Measurements from ENCODE around the gene ACOT7. TPM values are rescaled to one million over a fixed set of nuclear protein-coding genes. Genes with fewer than 3 reads are reported as not detected.
"Not testable (repeated sequence)": the region's sequence is repeated elsewhere in the genome, so short reads cannot be mapped to it uniquely, and the experiment has no call there.

Gene ACOT7
- total and polyA plus RNA-seq, 5 experiments from 2014 or later: 4.3 to 9.4 (median 5.6) TPM

GRCh38 chr1:6409733-6410132, 16.2 kb upstream of the ACOT7 start:
- Mint-ChIP-seq H3K27ac (no peak overlapping the region), H3K4me3 (no peak overlapping the region), H3K9me3 (no peaks in the 10 kb centered on the region), H3K36me3 (no peaks in the 10 kb centered on the region), H3K27me3 (peaks cover 4 to 36% (median 24%) of the 10 kb centered on the region in 5 donors), H3K4me1 (peaks cover 6 to 10% (median 6%) of the 10 kb centered on the region in 4 donors)
- ATAC-seq (no peak), DNase-seq (no peak)
- POLR2A ChIA-PET: interaction anchor here (0.6 kb wide), 1 partner anchor 13 kb away, joined by 3 read pairs; no protein-coding TSS in a partner anchor

GRCh38 chr1:6409053-6409452, 15.5 kb upstream of the ACOT7 start:
- H3K27me3 Mint-ChIP-seq: peaks cover 4 to 29% (median 17%) of the 10 kb centered on the region in 5 donors
- DNase-seq (no peak), ATAC-seq (no peak)
- peak overlapping the region in 1 of 10 donors; percentile 41 for H3K27ac Mint-ChIP-seq
- H3K4me3 Mint-ChIP-seq: no peak overlapping the region
- no peaks in the 10 kb centered on the region for H3K36me3 Mint-ChIP-seq
- peaks cover 0 to 10% (median under 1%) of the 10 kb centered on the region in 4 donors for H3K4me1 Mint-ChIP-seq
- no peaks in the 10 kb centered on the region for H3K9me3 Mint-ChIP-seq
- POLR2A ChIA-PET: no interaction called here

GRCh38 chr1:6408023-6408422, 14.5 kb upstream of the ACOT7 start:
- Mint-ChIP-seq H3K36me3 (no peaks in the 10 kb centered on the region), H3K4me1 (peaks cover 0 to 13% (median 1%) of the 10 kb centered on the region in 4 donors), H3K4me3 (no peak overlapping the region), H3K27me3 (peaks cover 4 to 21% (median 7%) of the 10 kb centered on the region in 5 donors), H3K9me3 (no peaks in the 10 kb centered on the region), H3K27ac (no peak overlapping the region)
- ATAC-seq: no peak
- DNase-seq: no peak
- POLR2A ChIA-PET: no interaction called here

- H3K4me1 Mint-ChIP-seq: peaks cover 4 to 18% (median 5%) of the 10 kb centered on the region in 4 donors
- no peak for ATAC-seq
- no peak overlapping the region for H3K4me3 Mint-ChIP-seq
- peaks cover 0 to 1% (median 0%) of the 10 kb centered on the region in 3 donors for H3K36me3 Mint-ChIP-seq
- POLR2A ChIA-PET: no interaction called here
- H3K27ac Mint-ChIP-seq: no peak overlapping the region
- peaks cover 0 to 4% (median 0%) of the 10 kb centered on the region in 5 donors for H3K27me3 Mint-ChIP-seq
- DNase-seq: peak in 1 of 10 donors; percentile 18
- H3K9me3 Mint-ChIP-seq: no peaks in the 10 kb centered on the region
Observed at GRCh38 chr1:6401673-6402072, 8.1 kb upstream of the ACOT7 start.

- Mint-ChIP-seq H3K27me3 (peaks cover 0 to 2% (median 0%) of the 10 kb centered on the region in 5 donors), H3K27ac (no peak overlapping the region), H3K4me1 (peaks cover 7 to 22% (median 15%) of the 10 kb centered on the region in 4 donors), H3K36me3 (peaks cover 0 to 1% (median 0%) of the 10 kb centered on the region in 3 donors), H3K9me3 (no peaks in the 10 kb centered on the region), H3K4me3 (no peak overlapping the region)
- ATAC-seq (no peak), DNase-seq (no peak)
- POLR2A ChIA-PET: interaction anchor here (0.6 to 1.0 kb wide), 2 partner anchors 30 to 38 kb away, joined by 3 to 5 read pairs; no protein-coding TSS in a partner anchor
Observed at GRCh38 chr1:6399294-6399693, 5.7 kb upstream of the ACOT7 start.

- POLR2A ChIA-PET: no interaction called here
- H3K27ac Mint-ChIP-seq: peak overlapping the region in 2 of 10 donors; percentile 48 to 55
- peak overlapping the region in 1 of 10 donors; percentile 33 for H3K4me3 Mint-ChIP-seq
Observed at GRCh38 chr1:6397844-6398441, 4.4 kb upstream of the ACOT7 start.

GRCh38 chr1:6396998-6397397, 3.4 kb upstream of the ACOT7 start:
- Mint-ChIP-seq H3K27me3 (no peaks in the 10 kb centered on the region), H3K27ac (peak overlapping the region in 4 of 10 donors; percentile 0 to 90 (median 54)), H3K4me3 (peak overlapping the region in 1 of 10 donors; percentile 10), H3K9me3 (no peaks in the 10 kb centered on the region), H3K4me1 (peaks cover 17 to 32% (median 25%) of the 10 kb centered on the region in 4 donors), H3K36me3 (peaks cover 0 to 1% (median 0%) of the 10 kb centered on the region in 3 donors)
- DNase-seq (no peak), ATAC-seq (no peak)
- POLR2A ChIA-PET: interaction anchor here (0.6 kb wide), 1 partner anchor 13 kb away, joined by 3 read pairs; no protein-coding TSS in a partner anchor

More at GRCh38 chr1:6397844-6398441, 4.4 kb upstream of the ACOT7 start:
- H3K27me3 Mint-ChIP-seq: peaks cover 0 to 2% (median 0%) of the 10 kb centered on the region in 5 donors
- peaks cover 0 to 1% (median 0%) of the 10 kb centered on the region in 3 donors for H3K36me3 Mint-ChIP-seq
- H3K4me1 Mint-ChIP-seq: peaks cover 12 to 26% (median 19%) of the 10 kb centered on the region in 4 donors
- no peak for ATAC-seq
- H3K9me3 Mint-ChIP-seq: no peaks in the 10 kb centered on the region
- DNase-seq: peak in 1 of 10 donors; percentile 35

- ATAC-seq: not testable (repeated sequence)
- POLR2A ChIA-PET: interaction anchor here (0.7 to 1.1 kb wide), 2 partner anchors 35 to 47 kb away, joined by 3 read pairs; no protein-coding TSS in a partner anchor
- H3K27ac Mint-ChIP-seq: peak overlapping the region in 1 of 10 donors; percentile 56
Observed at GRCh38 chr1:6395781-6396244, 2.2 kb upstream of the ACOT7 start.

GRCh38 chr1:6395130-6395529, 1.6 kb upstream of the ACOT7 start:
- not testable (repeated sequence) for H3K36me3 Mint-ChIP-seq, ATAC-seq, H3K27me3 Mint-ChIP-seq, H3K9me3 Mint-ChIP-seq
- peak overlapping the region in 9 of 10 donors; percentile 54 to 91 (median 86) for H3K27ac Mint-ChIP-seq
- peak in 1 of 10 donors; percentile 8 for DNase-seq
- H3K4me1 Mint-ChIP-seq: peaks cover 18 to 34% (median 27%) of the 10 kb centered on the region in 4 donors
- H3K4me3 Mint-ChIP-seq: peak overlapping the region; percentile 47 to 90 (median 71)
- POLR2A ChIA-PET: interaction anchor here (0.7 to 2.4 kb wide), 5 partner anchors 30 to 71 kb away, joined by 3 to 9 read pairs (median 3); partner anchors contain the start of gene TNFRSF25

More at GRCh38 chr1:6395781-6396244, 2.2 kb upstream of the ACOT7 start:
- peaks cover 18 to 34% (median 27%) of the 10 kb centered on the region in 4 donors for H3K4me1 Mint-ChIP-seq
- not testable (repeated sequence) for DNase-seq, H3K36me3 Mint-ChIP-seq, H3K27me3 Mint-ChIP-seq, H3K4me3 Mint-ChIP-seq, H3K9me3 Mint-ChIP-seq

- H3K27ac Mint-ChIP-seq: peak overlapping the region in 7 of 10 donors; percentile 72 to 94 (median 87)
- peaks cover 18 to 34% (median 27%) of the 10 kb centered on the region in 4 donors for H3K4me1 Mint-ChIP-seq
- H3K36me3 Mint-ChIP-seq: no peaks in the 10 kb centered on the region
- POLR2A ChIA-PET: interaction anchor here (0.6 to 2.5 kb wide), 8 partner anchors 8 to 158 kb away, joined by 3 to 18 read pairs (median 4); partner anchors contain the start of genes ICMT and TNFRSF25
- H3K4me3 Mint-ChIP-seq: peak overlapping the region; percentile 73 to 90 (median 85)
- no peaks in the 10 kb centered on the region for H3K27me3 Mint-ChIP-seq
- ATAC-seq: no peak
- H3K9me3 Mint-ChIP-seq: no peaks in the 10 kb centered on the region
- DNase-seq: no peak
Observed at GRCh38 chr1:6392809-6393399, 663 bp downstream of the ACOT7 start.

- Mint-ChIP-seq H3K27me3 (no peaks in the 10 kb centered on the region), H3K4me1 (peaks cover 18 to 32% (median 27%) of the 10 kb centered on the region in 4 donors), H3K4me3 (peak overlapping the region; percentile 64 to 80 (median 76)), H3K27ac (peak overlapping the region; percentile 44 to 88 (median 74)), H3K9me3 (no peaks in the 10 kb centered on the region), H3K36me3 (no peaks in the 10 kb centered on the region)
- DNase-seq: peak in 3 of 10 donors; percentile 3 to 16 (median 15)
- POLR2A ChIA-PET: interaction anchor here (0.6 to 2.5 kb wide), 4 partner anchors 44 to 151 kb away, joined by 3 to 18 read pairs (median 9); no protein-coding TSS in a partner anchor
- no peak for ATAC-seq
Observed at GRCh38 chr1:6391951-6392808, 1.4 kb downstream of the ACOT7 start.

- POLR2A ChIA-PET: no interaction called here
- peak overlapping the region in 1 of 10 donors; percentile 58 for H3K27ac Mint-ChIP-seq
- H3K4me3 Mint-ChIP-seq: no peak overlapping the region
- DNase-seq (no peak), ATAC-seq (no peak)
- no peaks in the 10 kb centered on the region for H3K36me3 Mint-ChIP-seq
- H3K9me3 Mint-ChIP-seq: no peaks in the 10 kb centered on the region
- no peaks in the 10 kb centered on the region for H3K27me3 Mint-ChIP-seq
- H3K4me1 Mint-ChIP-seq: peaks cover 14 to 20% (median 18%) of the 10 kb centered on the region in 4 donors
Observed at GRCh38 chr1:6389971-6390370, 3.6 kb downstream of the ACOT7 start.

Data from naive thymus-derived CD8-positive, alpha-beta T cell (primary cell).